ENCODE data around the gene ARFGAP3. TPM values are rescaled to one million over a fixed set of nuclear protein-coding genes. Genes with fewer than 3 reads are reported as not detected.

ARFGAP3 gene
- 27.0 TPM for total RNA-seq (2021; ENCODE audit: unreplicated experiment)
- 19.3 TPM for polyA plus RNA-seq (2012; ENCODE audit: insufficient read length)
- Bru-seq, nascent RNA = percentile 66 among the genes with signal in this experiment
- BruChase-seq, experiment 1, labeled RNA remaining after a 2-hour chase = percentile 63 among the genes with signal in this experiment
- BruChase-seq, experiment 2, labeled RNA remaining after a 6-hour chase = percentile 72 among the genes with signal in this experiment
- long read RNA-seq, transcript ARFGAP3-201 (16 exons, 2,857 nt) = major isoform, 106 of 135 reads
- long read RNA-seq, partial matches to known transcripts = 6 of 135 reads
- long read RNA-seq, other reads (novel, unspliced or antisense) = 23 of 135 reads

GRCh38 chr22:42856865-42857704 lies at the start of gene ARFGAP3:
Gene ARFGAP3 (minus strand): TSS chr22:42857273. CDS start chr22:42857182, 91 bp downstream.
- no TSS peak for BruUV-seq (replicated peaks)
- CTCF ChIA-PET = interaction anchor here (0.7 to 0.8 kb wide), 2 partner anchors 11 to 133 kb away, joined by 3 to 6 read pairs; no protein-coding TSS in a partner anchor
- no peaks in the 10 kb centered on the region for H3K27me3 ChIP-seq (ENCODE audit: control insufficient read depth, insufficient read depth, low read length)
- peak within 1 kb of the TSS; percentile 73 to 87 for H3K4me3 ChIP-seq (ENCODE audit: low read depth in 2 of 2, low read length in 2 of 2)
- peak within 1 kb of the TSS; percentile 82 for H3K27ac ChIP-seq (ENCODE audit: low read length)
- in situ Hi-C loops (cut with HindIII; ENCODE audit: low pct_unique_long_range_greater_than_20kb, low sequenced_read_pairs) = no loop called here
- TF ChIP-seq POLR2AphosphoS5 (IDR thresholded peaks at IDR 0.05; ENCODE audit: low read depth, low read length) (0 out of 2 replicates have a peak, but pooled peaks have one; percentile 46), REST (IDR thresholded peaks at IDR 0.05; ENCODE audit: insufficient read depth in 1 of 2, low read depth in 2 of 2, low read length in 1 of 2) (no peak), SIN3A (IDR thresholded peaks at IDR 0.05; ENCODE audit: borderline replicate concordance, insufficient read depth, low read depth, low read length) (peak; percentile 86), TCF7L2 (IDR thresholded peaks at IDR 0.05; ENCODE audit: low read depth, low read length) (no peak)
- intact Hi-C loops (cut with micrococcal nuclease; ENCODE audit: unreplicated experiment) = no loop called here
- no peaks in the 10 kb centered on the region for H3K9me3 ChIP-seq (ENCODE audit: control insufficient read depth, insufficient read depth, low read depth, low read length)
- H3K36me3 ChIP-seq (ENCODE audit: control insufficient read depth, insufficient read depth, low read length) = no peaks in the 10 kb centered on the region
- POLR2A ChIA-PET = no interaction called here
- ATAC-seq (peak; percentile 97), DNase-seq (ENCODE audit: low read depth, low spot score) (no peak)
- H3K4me1 ChIP-seq (ENCODE audit: control insufficient read depth, insufficient read depth, low read length) = peaks cover 6% of the 10 kb centered on the region

GRCh38 chr22:42905702-42906183 lies 48.7 kb upstream of the ARFGAP3 start:
- Histone ChIP-seq H3K27me3 (ENCODE audit: control insufficient read depth, insufficient read depth, low read length) (no peaks in the 10 kb centered on the region), H3K9me3 (ENCODE audit: control insufficient read depth, insufficient read depth, low read depth, low read length) (no peaks in the 10 kb centered on the region), H3K4me1 (ENCODE audit: control insufficient read depth, insufficient read depth, low read length) (no peaks in the 10 kb centered on the region), H3K27ac (ENCODE audit: low read length) (no peak overlapping the region), H3K36me3 (ENCODE audit: control insufficient read depth, insufficient read depth, low read length) (no peaks in the 10 kb centered on the region), H3K4me3 (ENCODE audit: low read depth in 2 of 2, low read length in 2 of 2) (no peak overlapping the region)
- TF ChIP-seq CTCF (IDR thresholded peaks at IDR 0.05) (no peak), REST (IDR thresholded peaks at IDR 0.05; ENCODE audit: insufficient read depth in 1 of 2, low read depth in 2 of 2, low read length in 1 of 2) (no peak), TCF7L2 (IDR thresholded peaks at IDR 0.05; ENCODE audit: low read depth, low read length) (no peak), POLR2AphosphoS5 (IDR thresholded peaks at IDR 0.05; ENCODE audit: low read depth, low read length) (no peak), SIN3A (IDR thresholded peaks at IDR 0.05; ENCODE audit: borderline replicate concordance, insufficient read depth, low read depth, low read length) (no peak)
- no TSS peak for BruUV-seq (replicated peaks)
- POLR2A ChIA-PET = no interaction called here
- CTCF ChIA-PET = no interaction called here
- DNase-seq (ENCODE audit: low read depth, low spot score) (no peak), ATAC-seq (no peak)
- in situ Hi-C loops (cut with HindIII; ENCODE audit: low pct_unique_long_range_greater_than_20kb, low sequenced_read_pairs) (no loop called here), intact Hi-C loops (cut with micrococcal nuclease; ENCODE audit: unreplicated experiment) (no loop called here)
